GM12878 (cell line): ENCODE data around the gene TMEM132C. TPM values are rescaled to one million over a fixed set of nuclear protein-coding genes. Genes with fewer than 3 reads are reported as not detected.

Experiments
- ATAC-seq: fragments of 200-7000 bp; cut with Tn5 transposase; 3 replicates; pipeline ENCODE4 v1.9.1; 2020; ENCODE audit warnings: mild to moderate bottlenecking, moderate library complexity
- BruUV-seq: library from RNA; stranded (reverse); fragments of 400-500 nt; replicated peaks from 2 replicates; lab custom pipeline; 2021; lab: Mats Ljungman, UMichigan
- CTCF ChIA-PET: fragments of 300-600 bp; sonication (Branson Sonifier 250); formaldehyde crosslinking; extraction: SDS; loops from one replicate; lab custom pipeline; 2021; ENCODE audit warnings: inconsistent platforms; lab: Yijun Ruan, JAX
- POLR2A ChIA-PET: fragments of 350-600 bp; formaldehyde crosslinking; extraction: SDS; loops from one replicate; lab custom pipeline; 2021; ENCODE audit warnings: inconsistent platforms; lab: Charles Lee
- RAD21 ChIA-PET: fragments of 300-600 bp; sonication (Branson Sonifier 250); formaldehyde crosslinking; loops from one replicate; lab custom pipeline; 2023; ENCODE audit warnings: antibody characterized with exemption; ENCODE audit not compliant: unreplicated experiment; lab: Charles Lee
- SMC1A ChIA-PET: fragments of 300-600 bp; sonication (Branson Sonifier 250); formaldehyde crosslinking; loops from one replicate; lab custom pipeline; 2023; ENCODE audit not compliant: unreplicated experiment, uncharacterized antibody; lab: Charles Lee
- DNase-seq: peaks from one replicate; pipeline ENCODE4 v3.0.0-alpha.2; 2011; ENCODE audit warnings: low read depth, low spot score
- FAIRE-seq: peaks from 3 replicates; lab custom pipeline; 2011; peaks lifted over from hg19 to GRCh38; lab: Jason Lieb, UNC
- H2AFZ ChIP-seq: 2 replicates; pipeline ENCODE4 v1.6.0; 2011; ENCODE audit warnings: low read depth, low read length, control low read depth; ENCODE audit not compliant: control insufficient read depth
- H3K27ac ChIP-seq: 2 replicates; pipeline ENCODE4 v1.5.1; 2011; ENCODE audit warnings: control low read depth; ENCODE audit not compliant: control insufficient read depth, insufficient read depth
- H3K27me3 ChIP-seq, 2 experiments: replicated peaks in 1 of 2; 2 replicates each; pipeline versions ENCODE4 v1.6.0 to v1.6.1; 2011; ENCODE audit warnings: low read length in 1 of 2; ENCODE audit not compliant: control insufficient read depth in 2 of 2, insufficient read depth in 2 of 2
- H3K36me3 ChIP-seq, 2 experiments: 2 replicates each; pipeline ENCODE4 v1.5.1; 2011; ENCODE audit warnings: low read length in 1 of 2; ENCODE audit not compliant: control insufficient read depth in 2 of 2, insufficient read depth in 2 of 2
- H3K4me1 ChIP-seq: 2 replicates; pipeline ENCODE4 v1.6.1; 2011; ENCODE audit warnings: mild to moderate bottlenecking, low read length, moderate library complexity, mixed read lengths; ENCODE audit not compliant: control insufficient read depth, insufficient read depth
- H3K4me2 ChIP-seq: 2 replicates; pipeline ENCODE4 v1.6.0; 2011; ENCODE audit warnings: control low read depth; ENCODE audit not compliant: control insufficient read depth, insufficient read depth
- H3K4me3 ChIP-seq: fragments of 200-600 bp; sonication (generic); 2 replicates; pipeline ENCODE4 v1.5.1; 2016
- H3K79me2 ChIP-seq: 2 replicates; pipeline ENCODE4 v1.6.0; 2011; ENCODE audit warnings: low read length; ENCODE audit not compliant: control insufficient read depth, insufficient read depth
- H3K9ac ChIP-seq: 2 replicates; pipeline ENCODE4 v1.8.0; 2011; ENCODE audit warnings: low read length, control low read depth, mixed read lengths; ENCODE audit not compliant: control insufficient read depth, insufficient read depth
- H3K9me3 ChIP-seq: replicated peaks from 3 replicates; pipeline ENCODE4 v1.5.1; 2011; ENCODE audit warnings: mild to moderate bottlenecking, low read length; ENCODE audit not compliant: control insufficient read depth, insufficient read depth
- H4K20me1 ChIP-seq: 2 replicates; pipeline ENCODE4 v1.6.0; 2011; ENCODE audit not compliant: control insufficient read depth, insufficient read depth
- BCL11A ChIP-seq: IDR thresholded peaks from 2 replicates; pipeline ENCODE4 v1.6.1; 2011; ENCODE audit warnings: low read depth, low read length
- KDM1A ChIP-seq: fragments of 200-600 bp; sonication (generic); IDR thresholded peaks from 2 replicates; pipeline ENCODE4 v1.6.1; 2016; ENCODE audit warnings: borderline replicate concordance
- POU2F2 ChIP-seq: IDR thresholded peaks from 3 replicates; pipeline ENCODE4 v1.6.1; 2011; ENCODE audit warnings: low read depth, mild to moderate bottlenecking, low read length, borderline replicate concordance
- RAD21 ChIP-seq: IDR thresholded peaks from 2 replicates; pipeline ENCODE4 v1.6.1; 2011; ENCODE audit warnings: mild to moderate bottlenecking, low read depth, low read length, moderate library complexity; ENCODE audit not compliant: insufficient read depth
- RUNX3 ChIP-seq: IDR thresholded peaks from 2 replicates; pipeline ENCODE4 v1.6.1; 2012; ENCODE audit warnings: low read length, inconsistent platforms
- ZNF24 ChIP-seq: fragments of 450-650 bp; IDR thresholded peaks from 2 replicates; pipeline ENCODE4 v1.6.1; 2017; ENCODE audit warnings: antibody characterized with exemption, mild to moderate bottlenecking
- ZNF274 ChIP-seq: IDR thresholded peaks from one replicate; pipeline ENCODE4 v1.8.0; 2011; ENCODE audit not compliant: insufficient read length, insufficient read depth
- WGBS: methylation state at CpG from one replicate; pipeline ENCODE4 v1.1.6; 2016; ENCODE audit warnings: low lambda C conversion rate; ENCODE audit not compliant: insufficient replicate concordance, insufficient coverage; ENCODE audit errors: missing lambda C conversion rate; 5-methylcytosine and 5-hydroxymethylcytosine counted together
- in situ Hi-C: fragments of 300-500 bp; cut with MboI; formaldehyde crosslinking; loops from 9 replicates; pipeline ENCODE4 v1.14.3; 2018; ENCODE audit warnings: mixed read lengths
- intact Hi-C: fragments of 100-400 bp; cut with micrococcal nuclease; formaldehyde crosslinking; loops from one replicate; pipeline ENCODE4 v1.14.2; 2022; ENCODE audit not compliant: unreplicated experiment
- polyA plus RNA-seq, 11 experiments: library from polyadenylated mRNA; depleted of rRNA in 4 of 11; unstranded in 6 of 11; stranded (reverse) in 5 of 11; fragments of >200 nt; fragmentation: Nextera tagmentation in 4 of 11; fragmentation: Illumina TruSeq in 1 of 11; extraction: Ambion mirVana in 4 of 11; extraction: Trizol in 1 of 11; gene quantifications; 1 replicate in 1 of 11; 2 replicates in 10 of 11; pipeline versions ENCODE4 v1.2.1 to v1.2.3, GENCODE V29; 2011 to 2016; ENCODE audit warnings: inconsistent platforms in 2 of 11, missing spikeins in 2 of 11, low read depth in 1 of 11
- total RNA-seq, 4 experiments: library from RNA; depleted of rRNA in 3 of 4; stranded (reverse); fragments of >200 nt in 3 of 4; fragmentation: Illumina TruSeq in 1 of 4; extraction: Trizol in 1 of 4; gene quantifications; 2 replicates each; pipeline versions ENCODE4 v1.2.1 to v1.2.3, GENCODE V29; 2013 to 2021
- TF ChIP-seq, protein P1 (sequence below): fragments of 450-650 bp; formaldehyde crosslinking; IDR thresholded peaks from 2 replicates; pipeline ENCODE4 v1.4.0; 2022; ENCODE audit warnings: mild to moderate bottlenecking, moderate library complexity

The TMEM132C gene
- total and polyA plus RNA-seq, 10 of the 15 experiments (the other 5 are each of a cell fraction or from before 2014, with no cell fraction given) = not detected

- in situ Hi-C loops = no loop called here
- WGBS = 14% methylated on average over 5 of the region's 6 CpGs
- CTCF ChIA-PET = no interaction called here
Observed at GRCh38 chr12:128316078-128316477, 49.1 kb downstream of the TMEM132C start.

More at GRCh38 chr12:128316078-128316477, 49.1 kb downstream of the TMEM132C start:
- Histone ChIP-seq H3K36me3 (no peaks in the 10 kb centered on the region), H3K9me3 (no peaks in the 10 kb centered on the region), H3K4me2 (no peak overlapping the region), H3K4me3 (no peak overlapping the region), H3K79me2 (no peaks in the 10 kb centered on the region), H3K4me1 (no peaks in the 10 kb centered on the region), H3K27ac (no peak overlapping the region), H2AFZ (no peak overlapping the region), H3K9ac (no peak overlapping the region), H3K27me3 (no peaks in the 10 kb centered on the region), H4K20me1 (no peaks in the 10 kb centered on the region)
- ATAC-seq (no peak), FAIRE-seq (no peak), DNase-seq (no peak)
- intact Hi-C loops = no loop called here
- ChIA-PET RAD21 (no interaction called here), SMC1A (no interaction called here), POLR2A (no interaction called here)
- no TSS peak for BruUV-seq
- TF ChIP-seq RAD21 = no peak
- TF ChIP-seq BCL11A = no peak
- TF ChIP-seq ZNF24 = no peak
- TF ChIP-seq, protein P1, sequence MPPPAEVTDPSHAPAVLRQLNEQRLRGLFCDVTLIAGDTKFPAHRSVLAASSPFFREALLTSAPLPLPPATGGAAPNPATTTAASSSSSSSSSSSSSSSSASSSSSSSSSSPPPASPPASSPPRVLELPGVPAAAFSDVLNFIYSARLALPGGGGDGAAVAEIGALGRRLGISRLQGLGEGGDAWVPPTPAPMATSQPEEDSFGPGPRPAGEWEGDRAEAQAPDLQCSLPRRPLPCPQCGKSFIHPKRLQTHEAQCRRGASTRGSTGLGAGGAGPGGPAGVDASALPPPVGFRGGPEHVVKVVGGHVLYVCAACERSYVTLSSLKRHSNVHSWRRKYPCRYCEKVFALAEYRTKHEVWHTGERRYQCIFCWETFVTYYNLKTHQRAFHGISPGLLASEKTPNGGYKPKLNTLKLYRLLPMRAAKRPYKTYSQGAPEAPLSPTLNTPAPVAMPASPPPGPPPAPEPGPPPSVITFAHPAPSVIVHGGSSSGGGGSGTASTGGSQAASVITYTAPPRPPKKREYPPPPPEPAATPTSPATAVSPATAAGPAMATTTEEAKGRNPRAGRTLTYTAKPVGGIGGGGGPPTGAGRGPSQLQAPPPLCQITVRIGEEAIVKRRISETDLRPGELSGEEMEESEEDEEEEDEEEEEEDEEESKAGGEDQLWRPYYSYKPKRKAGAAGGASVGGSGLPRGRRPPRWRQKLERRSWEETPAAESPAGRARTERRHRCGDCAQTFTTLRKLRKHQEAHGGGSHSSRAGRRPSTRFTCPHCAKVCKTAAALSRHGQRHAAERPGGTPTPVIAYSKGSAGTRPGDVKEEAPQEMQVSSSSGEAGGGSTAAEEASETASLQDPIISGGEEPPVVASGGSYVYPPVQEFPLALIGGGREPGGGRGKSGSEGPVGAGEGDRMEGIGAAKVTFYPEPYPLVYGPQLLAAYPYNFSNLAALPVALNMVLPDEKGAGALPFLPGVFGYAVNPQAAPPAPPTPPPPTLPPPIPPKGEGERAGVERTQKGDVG (CRISPR knock-in tag) = no peak
- no peak for TF ChIP-seq KDM1A
- TF ChIP-seq ZNF274 = no peak
- TF ChIP-seq RUNX3 = no peak
- TF ChIP-seq POU2F2 = no peak
